Left renal pelvis (tissue), 4 donors: ENCODE data around the gene ARHGAP21. TPM values are rescaled to one million over a fixed set of nuclear protein-coding genes. Genes with fewer than 3 reads are reported as not detected.
"Not testable (repeated sequence)": the region's sequence is repeated elsewhere in the genome, so short reads cannot be mapped to it uniquely, and the experiment has no call there.

Experiments
- DNase-seq, 4 donors: peaks; one replicate each; pipeline ENCODE4 v3.0.0-alpha.2; 2013; ENCODE audit warnings: low read depth in 4 of 4, low spot score in 3 of 4
- polyA plus RNA-seq, 4 donors: library from polyadenylated mRNA; unstranded; fragments of 120-200 nt; gene quantifications; one replicate each; pipeline ENCODE4 v1.2.1, GENCODE V29; 2013; ENCODE audit not compliant: insufficient read length in 4 of 4

Gene ARHGAP21
- polyA plus RNA-seq, 4 donors, result 72.1 to 98.1 (median 87.8) TPM

GRCh38 chr10:24643679-24644209 is 79.9 kb downstream of the ARHGAP21 start:
- no peak for DNase-seq

GRCh38 chr10:24642921-24643678 is 80.6 kb downstream of the ARHGAP21 start:
- DNase-seq, result peak in 3 of 4 donors; percentile 16 to 26 (median 25)

- no peak for DNase-seq
Measured at GRCh38 chr10:24639124-24639523, 84.6 kb downstream of the ARHGAP21 start.

- DNase-seq, result no peak
Measured at GRCh38 chr10:24625778-24626177, 97.9 kb downstream of the ARHGAP21 start.

- no peak for DNase-seq
Measured at GRCh38 chr10:24623383-24623782, 100.3 kb downstream of the ARHGAP21 start.

- DNase-seq, result no peak
Measured at GRCh38 chr10:24622781-24623301, 100.8 kb downstream of the ARHGAP21 start.

- DNase-seq, result not testable (repeated sequence)
Measured at GRCh38 chr10:24621035-24621795, 102.5 kb downstream of the ARHGAP21 start.

- not testable (repeated sequence) for DNase-seq
Measured at GRCh38 chr10:24619994-24620310, 103.7 kb downstream of the ARHGAP21 start.

- DNase-seq, result not testable (repeated sequence)
Measured at GRCh38 chr10:24619291-24619993, 104.2 kb downstream of the ARHGAP21 start.

GRCh38 chr10:24618401-24618800 is 105.3 kb downstream of the ARHGAP21 start:
- no peak for DNase-seq

GRCh38 chr10:24617771-24618396 is 105.8 kb downstream of the ARHGAP21 start:
- no peak for DNase-seq

GRCh38 chr10:24616536-24616935 is 107.2 kb downstream of the ARHGAP21 start:
- DNase-seq, result no peak

GRCh38 chr10:24606021-24606420 is 117.7 kb downstream of the ARHGAP21 start:
- no peak for DNase-seq

GRCh38 chr10:24605141-24605540 is 118.5 kb downstream of the ARHGAP21 start:
- DNase-seq, result no peak

- no peak for DNase-seq
Measured at GRCh38 chr10:24603333-24603732, 120.4 kb downstream of the ARHGAP21 start.

- DNase-seq, result no peak
Measured at GRCh38 chr10:24597961-24598360, 125.7 kb downstream of the ARHGAP21 start.

GRCh38 chr10:24597426-24597825 is 126.3 kb downstream of the ARHGAP21 start:
- no peak for DNase-seq

GRCh38 chr10:24596217-24596930 is 127.3 kb downstream of the ARHGAP21 start:
- DNase-seq, result no peak

GRCh38 chr10:24590697-24591457 is 132.8 kb downstream of the ARHGAP21 start:
- DNase-seq, result no peak
